ENCODE data around the gene ADM. TPM values are rescaled to one million over a fixed set of nuclear protein-coding genes. Genes with fewer than 3 reads are reported as not detected.

Gene ADM
- total RNA-seq, 3 donors from 2014 or later: 49.5 to 124 (median 72.9) TPM

DNA sequence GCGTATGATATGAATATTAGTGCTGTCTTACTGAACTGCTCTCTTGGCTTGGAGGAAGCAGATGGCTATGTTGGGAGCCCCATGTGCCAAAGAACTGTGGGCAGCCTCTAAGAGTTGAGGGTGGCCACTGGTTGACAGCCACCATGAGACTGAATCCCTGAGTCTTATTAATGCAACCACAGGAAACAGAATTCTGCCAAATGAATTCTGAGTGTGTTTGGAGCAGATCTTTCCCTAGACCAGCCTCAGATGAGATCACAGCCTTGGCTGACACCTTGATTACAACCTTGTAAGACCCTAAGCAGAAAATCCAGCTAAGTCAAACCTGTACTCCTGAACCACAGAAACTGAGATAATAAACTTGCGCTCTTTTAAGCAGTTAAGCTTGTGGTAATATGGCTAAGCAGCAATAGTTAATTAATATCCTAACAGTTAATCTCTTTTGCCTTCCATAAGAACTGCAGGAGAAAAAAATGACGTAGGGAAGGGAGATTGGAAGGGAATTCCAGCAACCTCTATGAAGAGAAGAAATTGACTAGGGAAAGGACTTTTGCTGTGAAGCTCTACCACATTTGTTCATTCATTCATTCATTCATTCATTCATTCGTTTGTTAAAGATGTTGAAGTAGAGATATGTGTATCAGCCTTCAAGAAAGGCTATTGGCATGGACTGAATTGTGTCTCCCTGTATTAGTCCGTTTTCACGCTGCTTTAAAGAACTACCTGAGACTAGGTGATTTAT is 26.8 kb downstream of the ADM start:
- Histone ChIP-seq H3K36me3 (ENCODE audit: low read depth) (no peaks in the 10 kb centered on the region), H3K4me1 (ENCODE audit: low read depth) (peaks cover 11% of the 10 kb centered on the region), H3K9me3 (no peaks in the 10 kb centered on the region), H3K4me3 (no peak overlapping the region)
- TF ChIP-seq, protein P1, sequence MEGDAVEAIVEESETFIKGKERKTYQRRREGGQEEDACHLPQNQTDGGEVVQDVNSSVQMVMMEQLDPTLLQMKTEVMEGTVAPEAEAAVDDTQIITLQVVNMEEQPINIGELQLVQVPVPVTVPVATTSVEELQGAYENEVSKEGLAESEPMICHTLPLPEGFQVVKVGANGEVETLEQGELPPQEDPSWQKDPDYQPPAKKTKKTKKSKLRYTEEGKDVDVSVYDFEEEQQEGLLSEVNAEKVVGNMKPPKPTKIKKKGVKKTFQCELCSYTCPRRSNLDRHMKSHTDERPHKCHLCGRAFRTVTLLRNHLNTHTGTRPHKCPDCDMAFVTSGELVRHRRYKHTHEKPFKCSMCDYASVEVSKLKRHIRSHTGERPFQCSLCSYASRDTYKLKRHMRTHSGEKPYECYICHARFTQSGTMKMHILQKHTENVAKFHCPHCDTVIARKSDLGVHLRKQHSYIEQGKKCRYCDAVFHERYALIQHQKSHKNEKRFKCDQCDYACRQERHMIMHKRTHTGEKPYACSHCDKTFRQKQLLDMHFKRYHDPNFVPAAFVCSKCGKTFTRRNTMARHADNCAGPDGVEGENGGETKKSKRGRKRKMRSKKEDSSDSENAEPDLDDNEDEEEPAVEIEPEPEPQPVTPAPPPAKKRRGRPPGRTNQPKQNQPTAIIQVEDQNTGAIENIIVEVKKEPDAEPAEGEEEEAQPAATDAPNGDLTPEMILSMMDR (IDR thresholded peaks at IDR 0.05): no peak
- ATAC-seq: no peak
- no peak for DNase-seq
- intact Hi-C loops (cut with DNase I, micrococcal nuclease): no loop called here

GRCh38 chr11:10333490-10333889 is 28.6 kb downstream of the ADM start:
- Histone ChIP-seq H3K4me1 (ENCODE audit: low read depth) (peaks cover 5% of the 10 kb centered on the region), H3K36me3 (ENCODE audit: low read depth) (no peaks in the 10 kb centered on the region), H3K9me3 (no peaks in the 10 kb centered on the region), H3K4me3 (no peak overlapping the region)
- DNase-seq (no peak), ATAC-seq (no peak)
- intact Hi-C loops (cut with DNase I, micrococcal nuclease): no loop called here
- TF ChIP-seq, protein P1 (IDR thresholded peaks at IDR 0.05): no peak

DNA sequence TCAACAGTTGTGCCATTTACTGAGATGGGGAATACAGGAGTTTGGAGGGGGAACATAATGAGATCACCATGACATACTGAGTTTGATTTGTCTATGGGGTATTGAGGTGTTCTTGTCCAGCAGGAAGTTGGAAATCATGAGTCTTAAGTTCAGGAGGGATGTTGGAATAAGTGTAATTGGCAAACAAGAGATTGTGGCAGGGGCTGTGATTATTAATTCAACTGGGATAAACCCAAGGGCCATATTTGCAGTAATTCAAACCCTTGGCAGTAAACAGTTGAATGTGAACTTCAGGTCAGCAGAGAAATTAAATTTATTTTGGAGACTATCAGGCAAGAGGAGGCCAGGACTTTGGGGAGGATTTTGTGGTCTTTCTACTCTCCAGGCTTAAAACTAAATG is 33.4 kb downstream of the ADM start:
- no peak overlapping the region for H3K4me3 ChIP-seq
- TF ChIP-seq, protein P1 (IDR thresholded peaks at IDR 0.05): no peak
- intact Hi-C loops (cut with DNase I, micrococcal nuclease): no loop called here
- no peaks in the 10 kb centered on the region for H3K9me3 ChIP-seq
- no peak for DNase-seq
- H3K4me1 ChIP-seq (ENCODE audit: low read depth): no peaks in the 10 kb centered on the region
- ATAC-seq: no peak
- H3K36me3 ChIP-seq (ENCODE audit: low read depth): no peaks in the 10 kb centered on the region

DNA sequence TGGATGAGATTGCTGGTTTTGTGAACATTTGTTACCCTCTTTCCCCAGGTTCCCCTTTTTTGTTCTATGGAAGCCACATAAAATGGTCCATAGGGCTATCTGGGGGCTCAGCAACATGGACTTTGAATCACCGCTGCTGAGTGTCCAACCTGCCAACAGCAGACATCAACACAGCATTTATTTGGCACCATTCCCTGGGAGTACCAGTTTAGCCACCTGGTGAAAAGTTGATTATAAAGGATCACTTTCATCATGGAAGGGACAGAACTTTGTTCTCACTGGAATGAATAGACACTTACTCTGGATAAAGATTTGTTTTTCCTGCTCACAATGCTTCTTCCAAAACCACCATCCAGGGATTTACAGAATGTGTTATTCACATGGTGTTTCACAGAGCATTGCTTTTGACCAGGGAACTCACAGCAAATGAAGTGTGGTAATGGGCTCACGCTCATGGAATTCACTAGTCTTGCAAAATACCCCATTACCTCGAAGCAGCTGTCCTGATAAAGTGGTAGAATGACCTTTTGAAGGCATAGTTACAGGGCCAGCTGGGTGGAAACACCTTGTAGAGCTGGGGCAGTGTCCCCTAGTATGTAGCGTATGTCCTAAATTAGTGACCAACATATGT is 43.9 kb downstream of the ADM start:
- no peak for ATAC-seq
- no peak for DNase-seq
- H3K4me3 ChIP-seq: no peak overlapping the region
- no peaks in the 10 kb centered on the region for H3K4me1 ChIP-seq (ENCODE audit: low read depth)
- H3K9me3 ChIP-seq: no peaks in the 10 kb centered on the region
- H3K36me3 ChIP-seq (ENCODE audit: low read depth): no peaks in the 10 kb centered on the region
- TF ChIP-seq, protein P1 (IDR thresholded peaks at IDR 0.05): no peak
- intact Hi-C loops (cut with DNase I, micrococcal nuclease): no loop called here

DNA sequence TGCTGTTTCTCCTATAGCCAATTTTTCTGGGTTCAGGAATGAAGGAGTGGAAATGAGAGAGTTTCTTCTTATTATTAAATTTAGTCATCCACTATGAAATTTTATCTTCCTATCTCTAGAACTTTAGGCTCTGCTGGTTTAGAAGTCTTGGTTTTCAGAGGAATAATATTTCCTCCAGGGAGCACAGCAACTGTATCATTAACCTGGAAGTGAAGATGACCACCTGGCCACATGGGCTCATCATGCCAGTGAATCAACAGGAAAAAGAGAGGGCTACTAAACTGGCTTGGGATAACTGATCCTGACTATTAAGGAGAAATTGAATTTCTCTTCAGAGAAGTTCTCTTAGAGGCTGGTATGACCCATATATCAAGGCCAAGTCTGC is 44.4 kb downstream of the ADM start:
- no peak for ATAC-seq
- no peaks in the 10 kb centered on the region for H3K9me3 ChIP-seq
- H3K36me3 ChIP-seq (ENCODE audit: low read depth): no peaks in the 10 kb centered on the region
- H3K4me1 ChIP-seq (ENCODE audit: low read depth): no peaks in the 10 kb centered on the region
- no peak for DNase-seq
- intact Hi-C loops (cut with DNase I, micrococcal nuclease): no loop called here
- TF ChIP-seq, protein P1 (IDR thresholded peaks at IDR 0.05): no peak
- H3K4me3 ChIP-seq: no peak overlapping the region
